Neural cell (in vitro differentiated cells): ENCODE data around the gene FAM163B. TPM values are rescaled to one million over a fixed set of nuclear protein-coding genes. Genes with fewer than 3 reads are reported as not detected.

Experiments used
- H2AFZ ChIP-seq: fragments of 200-600, 300-800 bp; sonication (generic), shearing (Covaris generic); 2 replicates; pipeline ENCODE4 v1.6.0; 2014; ENCODE audit warnings: low read depth, mild to moderate bottlenecking, antibody characterized with exemption, low read length, moderate library complexity
- H3F3A ChIP-seq: fragments of 200-600 bp; shearing (Covaris generic); 2 replicates; pipeline ENCODE4 v1.6.1; 2016; ENCODE audit warnings: mild to moderate bottlenecking, moderate library complexity, mixed read lengths, antibody characterized with exemption, low read length; ENCODE audit not compliant: insufficient read depth, poor library complexity, severe bottlenecking
- H3K27ac ChIP-seq: fragments of 200-600, 300-800 bp; sonication (generic), shearing (Covaris generic); 2 replicates; pipeline ENCODE4 v1.5.1; 2014; ENCODE audit warnings: mild to moderate bottlenecking, low read length, moderate library complexity
- H3K27me3 ChIP-seq: fragments of 300-800, 200-600 bp; sonication (generic), shearing (Covaris generic); 2 replicates; pipeline ENCODE4 v1.6.0; 2014; ENCODE audit warnings: mild to moderate bottlenecking, low read depth, low read length, moderate library complexity; ENCODE audit not compliant: insufficient read depth
- H3K36me3 ChIP-seq: fragments of 300-800, 200-600 bp; sonication (generic), shearing (Covaris generic); 2 replicates; pipeline ENCODE4 v1.5.1; 2014; ENCODE audit warnings: mild to moderate bottlenecking, antibody characterized with exemption, low read length, moderate library complexity; ENCODE audit not compliant: insufficient read depth
- H3K4me2 ChIP-seq: fragments of 300-800, 200-600 bp; sonication (generic), shearing (Covaris generic); 2 replicates; pipeline ENCODE4 v1.6.0; 2014; ENCODE audit warnings: mild to moderate bottlenecking, low read length
- H3K4me3 ChIP-seq: fragments of 300-800, 200-600 bp; sonication (generic), shearing (Covaris generic); 2 replicates; pipeline ENCODE4 v1.5.1; 2014; ENCODE audit warnings: mild to moderate bottlenecking, low read length, moderate library complexity
- H3K79me2 ChIP-seq: fragments of 200-600 bp; shearing (Covaris generic); replicated peaks from 2 replicates; pipeline ENCODE4 v1.6.0; 2014; ENCODE audit warnings: mild to moderate bottlenecking, low read length, moderate library complexity; ENCODE audit not compliant: insufficient read depth
- H3K9ac ChIP-seq: fragments of 300-800, 200-600 bp; sonication (generic), shearing (Covaris generic); 2 replicates; pipeline ENCODE4 v1.6.1; 2016; ENCODE audit warnings: mild to moderate bottlenecking, low read length, mixed read lengths
- H3K9me2 ChIP-seq: fragments of 200-600 bp; shearing (Covaris generic); 2 replicates; pipeline ENCODE4 v1.6.1; 2016; ENCODE audit warnings: mild to moderate bottlenecking, low read length, mixed read lengths; ENCODE audit not compliant: insufficient read depth
- H3K9me3 ChIP-seq: fragments of 200-600, 300-800 bp; sonication (generic), shearing (Covaris generic); 2 replicates; pipeline ENCODE4 v1.6.1; 2016; ENCODE audit warnings: mild to moderate bottlenecking, mixed run types, low read length, moderate library complexity, mixed read lengths
- H4K20me1 ChIP-seq: fragments of 200-600 bp; shearing (Covaris generic); 2 replicates; pipeline ENCODE4 v1.6.1; 2016; ENCODE audit warnings: mild to moderate bottlenecking, mixed run types; ENCODE audit not compliant: insufficient read depth
- CTCF ChIP-seq: fragments of 450-650 bp; IDR thresholded peaks from 2 replicates; pipeline ENCODE4 v1.5.1; 2014; ENCODE audit warnings: antibody characterized with exemption, mild to moderate bottlenecking, moderate library complexity; ENCODE audit not compliant: poor library complexity, severe bottlenecking
- EP300 ChIP-seq: fragments of 450-650 bp; conservative IDR thresholded peaks from 2 replicates; pipeline ENCODE4 v1.6.1; 2014; ENCODE audit warnings: antibody characterized with exemption, mild to moderate bottlenecking, moderate library complexity; ENCODE audit not compliant: poor library complexity, severe bottlenecking
- MXI1 ChIP-seq: fragments of 450-650 bp; conservative IDR thresholded peaks from 2 replicates; pipeline ENCODE4 v1.6.1; 2014; ENCODE audit warnings: antibody characterized with exemption, mild to moderate bottlenecking; ENCODE audit not compliant: poor library complexity, severe bottlenecking
- POLR2AphosphoS5 ChIP-seq: IDR thresholded peaks from 2 replicates; pipeline ENCODE4 v1.6.1; 2012
- RAD21 ChIP-seq: fragments of 450-650 bp; conservative IDR thresholded peaks from 2 replicates; pipeline ENCODE4 v1.6.1; 2014; ENCODE audit warnings: antibody characterized with exemption, mild to moderate bottlenecking, moderate library complexity
- REST ChIP-seq: IDR thresholded peaks from 2 replicates; pipeline ENCODE4 v1.6.1; 2012; ENCODE audit warnings: borderline replicate concordance
- SMC3 ChIP-seq: fragments of 450-650 bp; conservative IDR thresholded peaks from 2 replicates; pipeline ENCODE4 v1.6.1; 2014; ENCODE audit warnings: antibody characterized with exemption, mild to moderate bottlenecking, moderate library complexity; ENCODE audit not compliant: poor library complexity
- TAF1 ChIP-seq: IDR thresholded peaks from 2 replicates; pipeline ENCODE4 v1.6.1; 2012; ENCODE audit warnings: low read depth
- polyA plus RNA-seq: library from polyadenylated mRNA; depleted of rRNA; stranded (reverse); fragments of >200 nt; gene quantifications from 2 replicates; pipeline ENCODE4 v1.2.3, GENCODE V29; 2014

Gene FAM163B
- polyA plus RNA-seq, 1 donor from 2014 or later: 1.5 TPM

- no peaks in the 10 kb centered on the region for H3K9me2 ChIP-seq
- H3K4me3 ChIP-seq: no peak overlapping the region
- TF ChIP-seq TAF1: no peak
- no peak for TF ChIP-seq SMC3
- no peak for TF ChIP-seq MXI1
- TF ChIP-seq CTCF: no peak
- TF ChIP-seq EP300: no peak
- TF ChIP-seq POLR2AphosphoS5: no peak
- no peaks in the 10 kb centered on the region for H4K20me1 ChIP-seq
- no peaks in the 10 kb centered on the region for H3K79me2 ChIP-seq
- no peak overlapping the region for H3K27ac ChIP-seq
- no peak overlapping the region for H3K4me2 ChIP-seq
- no peak overlapping the region for H2AFZ ChIP-seq
- no peaks in the 10 kb centered on the region for H3F3A ChIP-seq
- H3K9ac ChIP-seq: peak overlapping the region; percentile 7
- no peaks in the 10 kb centered on the region for H3K27me3 ChIP-seq
- H3K9me3 ChIP-seq: no peaks in the 10 kb centered on the region
- no peaks in the 10 kb centered on the region for H3K36me3 ChIP-seq
Measured at GRCh38 chr9:133581011-133581410, 28.2 kb downstream of the FAM163B start.

- Histone ChIP-seq H3K79me2 (no peaks in the 10 kb centered on the region), H4K20me1 (no peaks in the 10 kb centered on the region), H3K4me3 (no peak overlapping the region), H3F3A (no peaks in the 10 kb centered on the region), H3K27me3 (no peaks in the 10 kb centered on the region), H3K9ac (peak overlapping the region; percentile 25), H3K36me3 (no peaks in the 10 kb centered on the region), H3K4me2 (no peak overlapping the region), H3K9me3 (no peaks in the 10 kb centered on the region), H3K9me2 (no peaks in the 10 kb centered on the region), H3K27ac (peak overlapping the region; percentile 1), H2AFZ (no peak overlapping the region)
- TF ChIP-seq CTCF (no peak), SMC3 (no peak), EP300 (no peak), REST (no peak), RAD21 (no peak), TAF1 (no peak), POLR2AphosphoS5 (no peak), MXI1 (no peak)
Measured at GRCh38 chr9:133580419-133580738, 28.8 kb downstream of the FAM163B start.
